HepG2 (cell line): ENCODE results near the gene STAP2. TPM values are rescaled to one million over a fixed set of nuclear protein-coding genes. Genes with fewer than 3 reads are reported as not detected.

Source experiments
- CCAR2 ChIP-seq: fragments of 200-400 bp; formaldehyde crosslinking; optimal IDR thresholded peaks from 2 replicates; pipeline ENCODE3; 2018; ENCODE audit warnings: low read depth, mild to moderate bottlenecking, low read length, moderate library complexity
- CHCHD3 ChIP-seq: sonication (generic); formaldehyde crosslinking; IDR thresholded peaks from 2 replicates; pipeline ENCODE4 v1.8.0; 2022; ENCODE audit warnings: mild to moderate bottlenecking, missing genetic modification reagents, moderate library complexity
- ELF4 ChIP-seq: sonication (generic); formaldehyde crosslinking; IDR thresholded peaks from 2 replicates; pipeline ENCODE4 v1.5.0; 2020; ENCODE audit warnings: missing genetic modification reagents, mild to moderate bottlenecking, moderate library complexity, borderline replicate concordance
- FOSL1 ChIP-seq: sonication (generic); formaldehyde crosslinking; IDR thresholded peaks from 2 replicates; pipeline ENCODE4 v1.9.0; 2021; ENCODE audit warnings: missing genetic modification reagents, borderline replicate concordance
- IRF2 ChIP-seq: IDR thresholded peaks from 2 replicates; pipeline ENCODE4 v1.6.1; 2018; ENCODE audit warnings: missing genetic modification reagents, missing compliant biosample characterization
- KLF12 ChIP-seq: sonication (generic); formaldehyde crosslinking; IDR thresholded peaks from 2 replicates; pipeline ENCODE4 v1.4.0; 2020; ENCODE audit warnings: missing genetic modification reagents, borderline replicate concordance
- MAZ ChIP-seq, 2 experiments: sonication (generic) in 1 of 2; formaldehyde crosslinking in 1 of 2; IDR thresholded peaks; 2 replicates each; pipeline versions ENCODE4 v1.5.0 to v1.6.1; 2012 to 2020; ENCODE audit warnings: low read depth in 2 of 2, mild to moderate bottlenecking in 2 of 2, borderline replicate concordance in 1 of 2, improper control_type of control experiment in 1 of 2, low read length in 1 of 2, missing genetic modification reagents in 1 of 2, moderate library complexity in 1 of 2
- MBD4 ChIP-seq: IDR thresholded peaks from 2 replicates; pipeline ENCODE4 v1.6.1; 2012; ENCODE audit warnings: low read length, inconsistent platforms, borderline replicate concordance
- MEF2D ChIP-seq: sonication (generic); formaldehyde crosslinking; IDR thresholded peaks from 2 replicates; pipeline ENCODE4 v1.5.1; 2020; ENCODE audit warnings: mild to moderate bottlenecking, missing genetic modification reagents
- MEIS2 ChIP-seq: sonication (generic); formaldehyde crosslinking; IDR thresholded peaks from 2 replicates; pipeline ENCODE4 v1.9.0; 2021; ENCODE audit warnings: mild to moderate bottlenecking, missing genetic modification reagents
- NFE2L1 ChIP-seq: sonication (generic); formaldehyde crosslinking; IDR thresholded peaks from 2 replicates; pipeline ENCODE4 v1.4.0; 2020; ENCODE audit warnings: missing genetic modification reagents, mild to moderate bottlenecking, borderline replicate concordance
- PLRG1 ChIP-seq: fragments of 450-650 bp; conservative IDR thresholded peaks from 2 replicates; pipeline ENCODE4 v1.6.1; 2016
- POLR2AphosphoS2 ChIP-seq: IDR thresholded peaks from 2 replicates; pipeline ENCODE4 v1.6.1; 2011; ENCODE audit warnings: low read depth, low read length, improper control_type of control experiment
- PTBP1 ChIP-seq: fragments of 200-400 bp; formaldehyde crosslinking; IDR thresholded peaks from 2 replicates; pipeline ENCODE4 v1.6.1; 2018; ENCODE audit warnings: low read length, low read depth; ENCODE audit not compliant: poor library complexity, severe bottlenecking
- RCOR2 ChIP-seq: IDR thresholded peaks from 2 replicates; pipeline ENCODE4 v1.6.1; 2016; ENCODE audit warnings: missing biosample characterization, missing genetic modification reagents
- SMAD3 ChIP-seq: sonication (generic); formaldehyde crosslinking; IDR thresholded peaks from 2 replicates; pipeline ENCODE4 v1.4.0; 2020; ENCODE audit warnings: missing genetic modification reagents
- SMAD9 ChIP-seq: sonication (generic); formaldehyde crosslinking; IDR thresholded peaks from 2 replicates; pipeline ENCODE4 v1.5.1; 2020; ENCODE audit warnings: mild to moderate bottlenecking, missing genetic modification reagents
- SRSF9 ChIP-seq: fragments of 200-400 bp; formaldehyde crosslinking; IDR thresholded peaks from 2 replicates; pipeline ENCODE4 v1.6.1; 2018; ENCODE audit warnings: borderline replicate concordance, mild to moderate bottlenecking, low read depth, low read length; ENCODE audit not compliant: insufficient read depth, poor library complexity, severe bottlenecking
- WIZ ChIP-seq: sonication (generic); formaldehyde crosslinking; IDR thresholded peaks from 2 replicates; pipeline ENCODE4 v1.5.1; 2020; ENCODE audit warnings: mild to moderate bottlenecking, missing genetic modification reagents
- ZNF232 ChIP-seq: sonication (generic); formaldehyde crosslinking; IDR thresholded peaks from 2 replicates; pipeline ENCODE4 v1.4.0; 2020; ENCODE audit warnings: missing genetic modification reagents, borderline replicate concordance
- ZNF274 ChIP-seq: sonication (generic); formaldehyde crosslinking; IDR thresholded peaks from 2 replicates; pipeline ENCODE4 v1.5.1; 2020; ENCODE audit warnings: mild to moderate bottlenecking, missing genetic modification reagents
- ZNF296 ChIP-seq: sonication (generic); formaldehyde crosslinking; conservative IDR thresholded peaks from 2 replicates; pipeline ENCODE4 v1.5.0; 2020; ENCODE audit warnings: mild to moderate bottlenecking, missing genetic modification reagents
- ZNF550 ChIP-seq: sonication (generic); formaldehyde crosslinking; IDR thresholded peaks from 2 replicates; pipeline ENCODE4 v1.4.0; 2020; ENCODE audit warnings: mild to moderate bottlenecking, missing genetic modification reagents, borderline replicate concordance
- polyA plus RNA-seq, 8 experiments: library from polyadenylated mRNA; depleted of rRNA in 3 of 8; stranded (reverse) in 7 of 8; unstranded in 1 of 8; fragments of >200 nt; fragmentation: Illumina TruSeq in 4 of 8; extraction: Trizol in 4 of 8; gene quantifications; 2 replicates each; pipeline versions ENCODE4 v1.2.1 to v1.2.3, GENCODE V29; 2011 to 2016; ENCODE audit warnings: low read depth in 4 of 8, missing spikeins in 1 of 8, mixed read lengths in 1 of 8; ENCODE audit not compliant: insufficient read depth in 1 of 8
- total RNA-seq, 5 experiments: library from RNA; depleted of rRNA; stranded (reverse); fragments of >200 nt; fragmentation: Illumina TruSeq; extraction: Trizol; gene quantifications; 2 replicates each; pipeline ENCODE4 v1.2.3, GENCODE V29; 2016; ENCODE audit warnings: low read depth in 1 of 5
- TF ChIP-seq, protein P1 (sequence below): sonication (generic); formaldehyde crosslinking; IDR thresholded peaks from 2 replicates; pipeline ENCODE4 v1.5.1; 2020; ENCODE audit warnings: missing genetic modification reagents, mild to moderate bottlenecking, borderline replicate concordance
- TF ChIP-seq, protein P2 (sequence below): sonication (generic); formaldehyde crosslinking; IDR thresholded peaks from 2 replicates; pipeline ENCODE4 v1.5.1; 2020; ENCODE audit warnings: mild to moderate bottlenecking, missing genetic modification reagents, moderate library complexity

The STAP2 gene
- total and polyA plus RNA-seq, 2 of the 13 experiments (the other 11 are each of a cell fraction or from before 2014, with no cell fraction given) = 39.0 to 43.7 TPM

DNA sequence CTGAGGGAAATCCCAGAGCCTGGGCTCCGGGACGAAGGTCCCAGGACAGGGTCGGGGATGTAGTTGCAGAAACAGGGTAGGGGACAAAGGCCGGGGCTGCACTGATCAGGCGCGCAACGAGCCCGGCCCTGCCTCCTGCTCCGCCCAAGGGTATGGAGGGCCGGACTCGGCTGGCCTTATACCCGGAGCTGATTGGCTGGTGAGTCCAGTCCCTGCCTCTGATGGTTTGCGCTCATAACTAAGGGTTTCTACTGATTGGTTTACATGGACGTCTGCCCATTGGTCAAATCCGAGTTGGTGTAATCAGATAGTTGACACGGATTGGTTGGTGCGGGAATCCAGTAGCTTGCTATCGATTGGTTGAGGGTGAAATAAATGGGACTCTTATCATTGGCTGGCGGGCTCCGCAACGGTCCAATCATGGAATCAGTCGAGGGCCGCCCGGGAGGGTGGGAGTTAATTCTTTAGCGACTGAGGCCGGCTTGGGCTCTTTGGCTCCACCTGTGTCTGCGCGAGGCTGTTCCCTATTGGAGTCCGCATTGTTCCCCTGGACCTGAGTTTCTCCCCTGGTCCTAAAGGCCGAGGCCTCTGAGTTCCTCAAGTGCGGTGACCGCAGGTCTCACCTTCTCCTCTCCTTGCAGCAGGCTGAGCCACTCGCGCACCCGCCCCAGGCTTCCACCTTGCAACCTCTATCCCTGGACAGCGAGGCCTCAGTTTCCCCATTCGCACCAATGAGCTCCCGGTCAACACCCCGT lies 4.2 kb upstream of the STAP2 start (continued):
- TF ChIP-seq NFE2L1 (no peak), ZNF296 (CRISPR knock-in tag) (peak; percentile 89), SMAD3 (CRISPR knock-in tag) (0 out of 2 replicates have a peak, but pooled peaks have one; percentile 63), RCOR2 (CRISPR knock-in tag) (no peak), MEIS2 (no peak), MEF2D (CRISPR knock-in tag) (no peak; the same call in 1 of the 2 replicates), SMAD9 (CRISPR knock-in tag) (no peak), FOSL1 (CRISPR knock-in tag) (no peak), CCAR2 (no peak), ELF4 (CRISPR knock-in tag) (0 out of 2 replicates have a peak, but pooled peaks have one; percentile 39), MAZ (IDR thresholded peaks at IDR 0.05; ENCODE audit: borderline replicate concordance, low read depth, low read length) (0 out of 2 replicates have a peak, but pooled peaks have one; percentile 20), MAZ (CRISPR knock-in tag; IDR thresholded peaks at IDR 0.05; ENCODE audit: low read depth) (peak; percentile 22; the same call in 1 of the 2 replicates), MBD4 (no peak), PLRG1 (no peak), ZNF232 (CRISPR knock-in tag) (no peak; the same call in 1 of the 2 replicates), IRF2 (CRISPR knock-in tag) (peak; percentile 48; the same call in 1 of the 2 replicates), CHCHD3 (CRISPR knock-in tag) (no peak; the same call in 1 of the 2 replicates), ZNF550 (no peak), KLF12 (CRISPR knock-in tag) (peak; percentile 71), PTBP1 (no peak), ZNF274 (CRISPR knock-in tag) (no peak; the same call in 1 of the 2 replicates), SRSF9 (no peak), WIZ (no peak), POLR2AphosphoS2 (no peak)
- TF ChIP-seq, protein P1, sequence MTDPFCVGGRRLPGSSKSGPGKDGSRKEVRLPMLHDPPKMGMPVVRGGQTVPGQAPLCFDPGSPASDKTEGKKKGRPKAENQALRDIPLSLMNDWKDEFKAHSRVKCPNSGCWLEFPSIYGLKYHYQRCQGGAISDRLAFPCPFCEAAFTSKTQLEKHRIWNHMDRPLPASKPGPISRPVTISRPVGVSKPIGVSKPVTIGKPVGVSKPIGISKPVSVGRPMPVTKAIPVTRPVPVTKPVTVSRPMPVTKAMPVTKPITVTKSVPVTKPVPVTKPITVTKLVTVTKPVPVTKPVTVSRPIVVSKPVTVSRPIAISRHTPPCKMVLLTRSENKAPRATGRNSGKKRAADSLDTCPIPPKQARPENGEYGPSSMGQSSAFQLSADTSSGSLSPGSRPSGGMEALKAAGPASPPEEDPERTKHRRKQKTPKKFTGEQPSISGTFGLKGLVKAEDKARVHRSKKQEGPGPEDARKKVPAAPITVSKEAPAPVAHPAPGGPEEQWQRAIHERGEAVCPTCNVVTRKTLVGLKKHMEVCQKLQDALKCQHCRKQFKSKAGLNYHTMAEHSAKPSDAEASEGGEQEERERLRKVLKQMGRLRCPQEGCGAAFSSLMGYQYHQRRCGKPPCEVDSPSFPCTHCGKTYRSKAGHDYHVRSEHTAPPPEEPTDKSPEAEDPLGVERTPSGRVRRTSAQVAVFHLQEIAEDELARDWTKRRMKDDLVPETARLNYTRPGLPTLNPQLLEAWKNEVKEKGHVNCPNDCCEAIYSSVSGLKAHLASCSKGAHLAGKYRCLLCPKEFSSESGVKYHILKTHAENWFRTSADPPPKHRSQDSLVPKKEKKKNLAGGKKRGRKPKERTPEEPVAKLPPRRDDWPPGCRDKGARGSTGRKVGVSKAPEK (CRISPR knock-in tag) = no peak
- TF ChIP-seq, protein P2, sequence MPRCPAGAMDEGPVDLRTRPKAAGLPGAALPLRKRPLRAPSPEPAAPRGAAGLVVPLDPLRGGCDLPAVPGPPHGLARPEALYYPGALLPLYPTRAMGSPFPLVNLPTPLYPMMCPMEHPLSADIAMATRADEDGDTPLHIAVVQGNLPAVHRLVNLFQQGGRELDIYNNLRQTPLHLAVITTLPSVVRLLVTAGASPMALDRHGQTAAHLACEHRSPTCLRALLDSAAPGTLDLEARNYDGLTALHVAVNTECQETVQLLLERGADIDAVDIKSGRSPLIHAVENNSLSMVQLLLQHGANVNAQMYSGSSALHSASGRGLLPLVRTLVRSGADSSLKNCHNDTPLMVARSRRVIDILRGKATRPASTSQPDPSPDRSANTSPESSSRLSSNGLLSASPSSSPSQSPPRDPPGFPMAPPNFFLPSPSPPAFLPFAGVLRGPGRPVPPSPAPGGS (CRISPR knock-in tag) = no peak
